ENCODE results near the gene SP2.

Gene SP2

GRCh38 chr17:47878203-47879027 lies 17.6 kb upstream of the SP2 start:
- in situ Hi-C loops (cut with HindIII; ENCODE audit: low pct_ligation_motif_present, low sequenced_read_pairs), result no loop called here
- DNase-seq, result no peak
- Histone ChIP-seq H3K4me3 (ENCODE audit: low read depth, low read length) (no peak overlapping the region), H3K27ac (no peak overlapping the region), H3K36me3 (replicated peaks) (no peaks in the 10 kb centered on the region), H3K27me3 (replicated peaks) (peaks cover 18% of the 10 kb centered on the region)
- TF ChIP-seq, protein P1, sequence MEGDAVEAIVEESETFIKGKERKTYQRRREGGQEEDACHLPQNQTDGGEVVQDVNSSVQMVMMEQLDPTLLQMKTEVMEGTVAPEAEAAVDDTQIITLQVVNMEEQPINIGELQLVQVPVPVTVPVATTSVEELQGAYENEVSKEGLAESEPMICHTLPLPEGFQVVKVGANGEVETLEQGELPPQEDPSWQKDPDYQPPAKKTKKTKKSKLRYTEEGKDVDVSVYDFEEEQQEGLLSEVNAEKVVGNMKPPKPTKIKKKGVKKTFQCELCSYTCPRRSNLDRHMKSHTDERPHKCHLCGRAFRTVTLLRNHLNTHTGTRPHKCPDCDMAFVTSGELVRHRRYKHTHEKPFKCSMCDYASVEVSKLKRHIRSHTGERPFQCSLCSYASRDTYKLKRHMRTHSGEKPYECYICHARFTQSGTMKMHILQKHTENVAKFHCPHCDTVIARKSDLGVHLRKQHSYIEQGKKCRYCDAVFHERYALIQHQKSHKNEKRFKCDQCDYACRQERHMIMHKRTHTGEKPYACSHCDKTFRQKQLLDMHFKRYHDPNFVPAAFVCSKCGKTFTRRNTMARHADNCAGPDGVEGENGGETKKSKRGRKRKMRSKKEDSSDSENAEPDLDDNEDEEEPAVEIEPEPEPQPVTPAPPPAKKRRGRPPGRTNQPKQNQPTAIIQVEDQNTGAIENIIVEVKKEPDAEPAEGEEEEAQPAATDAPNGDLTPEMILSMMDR (IDR thresholded peaks at IDR 0.05; ENCODE audit: low read depth, low read length, missing control alignments), result no peak

DNA sequence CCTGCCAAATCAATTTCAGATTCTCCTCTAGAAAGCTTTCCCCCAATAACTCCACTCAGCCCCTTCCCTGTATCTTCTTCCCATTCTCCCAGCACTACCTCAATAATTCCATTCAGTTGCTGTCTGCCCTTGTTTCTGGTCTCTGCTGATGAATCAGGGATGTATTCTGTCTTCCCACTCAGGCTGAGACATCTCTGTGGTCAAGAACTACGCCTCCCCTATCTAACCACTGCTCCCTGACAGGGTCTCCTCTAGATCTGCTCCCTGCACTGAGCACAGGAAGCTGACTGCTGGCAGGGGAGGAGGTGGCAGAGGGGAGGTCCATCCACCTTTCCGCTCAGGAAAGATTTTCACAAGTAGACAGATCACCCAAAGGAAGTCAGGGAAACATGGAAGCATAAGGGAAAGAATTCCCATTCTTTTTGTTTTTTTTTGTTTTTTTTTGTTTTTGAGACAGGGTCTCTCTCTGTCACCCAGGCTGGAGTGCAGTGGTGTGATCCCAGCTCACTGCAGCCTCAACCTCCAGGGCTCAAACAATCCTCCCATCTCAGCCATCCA lies 16.9 kb upstream of the SP2 start:
- H3K27ac ChIP-seq, result no peak overlapping the region
- in situ Hi-C loops (cut with HindIII; ENCODE audit: low pct_ligation_motif_present, low sequenced_read_pairs), result no loop called here
- H3K4me3 ChIP-seq (ENCODE audit: low read depth, low read length), result no peak overlapping the region
- H3K36me3 ChIP-seq (replicated peaks), result no peaks in the 10 kb centered on the region
- TF ChIP-seq, protein P1 (IDR thresholded peaks at IDR 0.05; ENCODE audit: low read depth, low read length, missing control alignments), result no peak
- H3K27me3 ChIP-seq (replicated peaks), result peaks cover 11% of the 10 kb centered on the region
- DNase-seq, result peak; percentile 59

DNA sequence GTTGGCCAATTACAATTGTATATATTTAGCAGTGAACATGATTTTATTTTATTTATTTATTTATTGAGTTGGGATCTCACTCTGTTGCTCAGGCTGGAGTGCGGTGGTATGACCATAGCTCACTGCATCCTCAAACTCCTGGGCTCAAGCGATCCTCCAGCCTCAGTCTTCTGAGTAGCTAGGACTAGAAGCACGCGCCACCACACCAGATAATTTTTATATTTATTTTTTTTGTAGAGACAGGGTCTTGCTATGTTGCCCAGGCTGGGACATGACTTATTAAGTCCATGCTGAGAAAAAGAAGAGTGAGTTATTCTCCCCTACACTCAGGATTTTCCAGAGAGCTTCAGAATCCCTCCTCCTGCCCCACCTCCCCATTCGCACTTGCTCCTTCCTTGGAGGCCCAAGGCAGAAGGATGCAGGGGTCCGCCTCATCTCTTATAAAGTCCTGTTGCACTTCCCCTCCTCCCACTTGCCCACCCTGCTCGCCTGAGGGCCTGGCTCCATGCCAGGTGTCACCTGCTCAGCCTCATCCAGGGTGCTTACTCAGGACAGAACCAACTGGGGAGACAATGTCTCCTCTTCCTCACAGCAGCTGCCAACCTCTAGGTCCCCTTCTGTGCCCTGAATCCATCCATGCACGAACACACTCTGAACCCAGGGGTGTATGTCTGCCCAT lies 16.1 kb upstream of the SP2 start:
- H3K4me3 ChIP-seq (ENCODE audit: low read depth, low read length), result no peak overlapping the region
- H3K27me3 ChIP-seq (replicated peaks), result peaks cover 5% of the 10 kb centered on the region
- no peak for DNase-seq
- no peak overlapping the region for H3K27ac ChIP-seq
- TF ChIP-seq, protein P1 (IDR thresholded peaks at IDR 0.05; ENCODE audit: low read depth, low read length, missing control alignments), result no peak
- H3K36me3 ChIP-seq (replicated peaks), result no peaks in the 10 kb centered on the region
- in situ Hi-C loops (cut with HindIII; ENCODE audit: low pct_ligation_motif_present, low sequenced_read_pairs), result no loop called here

- TF ChIP-seq, protein P1 (IDR thresholded peaks at IDR 0.05; ENCODE audit: low read depth, low read length, missing control alignments), result no peak
- no peak for DNase-seq
- H3K27me3 ChIP-seq (replicated peaks), result peaks cover 3% of the 10 kb centered on the region
- H3K27ac ChIP-seq, result no peak overlapping the region
- H3K36me3 ChIP-seq (replicated peaks), result no peaks in the 10 kb centered on the region
- no peak overlapping the region for H3K4me3 ChIP-seq (ENCODE audit: low read depth, low read length)
- in situ Hi-C loops (cut with HindIII; ENCODE audit: low pct_ligation_motif_present, low sequenced_read_pairs), result no loop called here
Measured at GRCh38 chr17:47882247-47882646, 13.8 kb upstream of the SP2 start.

DNA sequence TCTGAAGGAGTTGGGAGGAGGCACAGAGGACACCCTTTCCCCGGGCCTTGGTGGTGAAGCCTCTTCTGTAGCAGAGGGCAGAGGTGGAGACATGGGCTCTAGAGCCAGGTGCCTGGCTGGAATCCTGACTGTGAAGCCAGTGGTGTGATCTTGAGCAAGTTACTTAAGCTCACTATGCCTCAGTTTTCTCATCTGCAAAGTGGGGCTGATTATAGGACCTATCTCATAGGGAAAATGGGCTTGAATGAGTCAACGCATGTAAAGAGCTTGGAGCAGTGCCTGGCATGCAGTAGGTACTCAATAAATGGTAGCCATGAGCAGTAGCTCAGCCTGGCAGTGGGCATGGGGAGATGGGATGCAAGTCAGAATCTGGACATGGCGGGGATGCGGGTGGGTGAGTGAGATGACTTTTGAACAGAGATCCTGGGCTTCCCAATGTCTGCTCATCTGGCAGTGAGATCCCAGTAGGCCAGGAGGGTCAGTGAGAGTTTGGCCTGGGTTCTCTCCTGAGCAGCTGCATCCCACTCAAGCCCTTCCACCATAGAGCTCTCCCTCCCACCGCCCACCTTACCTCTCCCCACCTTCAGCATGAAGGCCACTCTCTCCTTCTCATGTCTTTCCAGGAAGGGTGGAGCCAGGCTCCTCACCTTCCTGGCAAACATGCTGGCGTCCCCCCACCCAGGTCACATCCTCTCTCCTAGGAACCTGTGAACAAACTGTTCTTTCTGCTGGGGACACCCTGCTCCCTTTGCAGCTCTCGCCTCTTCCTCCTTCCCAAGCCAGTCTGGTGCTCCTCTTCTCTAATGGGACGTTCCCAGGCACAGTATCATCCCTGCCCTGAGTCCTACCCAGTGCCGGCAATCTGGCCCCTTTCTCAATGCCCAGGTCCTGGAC lies 13.1 kb upstream of the SP2 start:
- Histone ChIP-seq H3K36me3 (replicated peaks) (no peaks in the 10 kb centered on the region), H3K27me3 (replicated peaks) (peaks cover 3% of the 10 kb centered on the region)
- no peak for DNase-seq

More for the DNA sequence above, 13.1 kb upstream of the SP2 start:
- Histone ChIP-seq H3K4me3 (ENCODE audit: low read depth, low read length) (no peak overlapping the region), H3K27ac (no peak overlapping the region)
- in situ Hi-C loops (cut with HindIII; ENCODE audit: low pct_ligation_motif_present, low sequenced_read_pairs), result no loop called here
- TF ChIP-seq, protein P1 (IDR thresholded peaks at IDR 0.05; ENCODE audit: low read depth, low read length, missing control alignments), result no peak

Measured in brain microvascular endothelial cell (primary cell).